Liver (tissue), 9 donors: ENCODE data around the gene HOXA3. TPM values are rescaled to one million over a fixed set of nuclear protein-coding genes. Genes with fewer than 3 reads are reported as not detected.

Source experiments
- DNase-seq: peaks from one replicate; pipeline ENCODE4 v3.0.0-alpha.2; 2017; ENCODE audit warnings: low spot score
- H3K27ac ChIP-seq, 2 donors: one replicate each; pipeline ENCODE4 v1.7.0; 2013; ENCODE audit warnings: inconsistent platforms in 2 of 2, low read length in 2 of 2, control low read depth in 1 of 2, low read depth in 1 of 2, mild to moderate bottlenecking in 1 of 2
- H3K27me3 ChIP-seq, 4 donors: one replicate each; pipeline versions ENCODE4 v1.6.1 to v1.7.0; 2013; ENCODE audit warnings: low read length in 3 of 4, inconsistent platforms in 1 of 4, mild to moderate bottlenecking in 1 of 4, moderate library complexity in 1 of 4; ENCODE audit not compliant: control insufficient read depth in 4 of 4, insufficient read depth in 4 of 4
- H3K36me3 ChIP-seq, 4 donors: one replicate each; pipeline versions ENCODE4 v1.6.1 to v1.7.0; 2013; ENCODE audit warnings: low read length in 3 of 4, mild to moderate bottlenecking in 3 of 4, low read depth in 1 of 4, moderate library complexity in 1 of 4; ENCODE audit not compliant: control insufficient read depth in 4 of 4, insufficient read depth in 3 of 4
- H3K4me1 ChIP-seq, 4 donors: one replicate each; pipeline versions ENCODE4 v1.6.1 to v1.7.0; 2013; ENCODE audit warnings: low read length in 3 of 4, mild to moderate bottlenecking in 3 of 4, moderate library complexity in 1 of 4; ENCODE audit not compliant: control insufficient read depth in 4 of 4, insufficient read depth in 4 of 4
- H3K4me3 ChIP-seq, 3 donors: one replicate each; pipeline versions ENCODE4 v1.6.1 to v1.7.0; 2013; ENCODE audit warnings: low read length in 3 of 3, control low read depth in 1 of 3, low read depth in 1 of 3, mild to moderate bottlenecking in 1 of 3
- H3K9ac ChIP-seq, 2 donors: one replicate each; pipeline ENCODE4 v1.7.0; 2013; ENCODE audit warnings: low read length in 2 of 2, mild to moderate bottlenecking in 2 of 2, moderate library complexity in 2 of 2, control low read depth in 1 of 2, low read depth in 1 of 2
- H3K9me3 ChIP-seq, 4 donors: one replicate each; pipeline versions ENCODE4 v1.6.1 to v1.7.0; 2013; ENCODE audit warnings: low read length in 3 of 4; ENCODE audit not compliant: control insufficient read depth in 4 of 4
- ATF3 ChIP-seq: IDR thresholded peaks from 2 replicates; pipeline ENCODE4 v1.6.1; 2016; ENCODE audit warnings: antibody characterized with exemption
- CTCF ChIP-seq: fragments of 150-350 bp; IDR thresholded peaks from 2 replicates; pipeline ENCODE4 v1.5.1; 2017; ENCODE audit warnings: improper control_type of control experiment, low read depth, low read length; ENCODE audit not compliant: missing input control
- EGR1 ChIP-seq, 2 donors: IDR thresholded peaks; 2 replicates each; pipeline ENCODE4 v1.6.1; 2016 to 2018; ENCODE audit warnings: antibody characterized with exemption in 2 of 2, low read depth in 2 of 2
- FOXA1 ChIP-seq: IDR thresholded peaks from 2 replicates; pipeline ENCODE4 v1.6.1; 2016; ENCODE audit warnings: antibody characterized with exemption
- FOXA2 ChIP-seq: IDR thresholded peaks from 2 replicates; pipeline ENCODE4 v1.6.1; 2016; ENCODE audit warnings: antibody characterized with exemption
- GABPA ChIP-seq, 2 donors: IDR thresholded peaks in 1 of 2; conservative IDR thresholded peaks in 1 of 2; 2 replicates each; pipeline ENCODE4 v1.6.1; 2016; ENCODE audit warnings: antibody characterized with exemption in 2 of 2, mild to moderate bottlenecking in 1 of 2, moderate library complexity in 1 of 2
- JUND ChIP-seq, 2 donors: IDR thresholded peaks; 2 replicates each; pipeline ENCODE4 v1.6.1; 2016; ENCODE audit warnings: antibody characterized with exemption in 2 of 2
- MAX ChIP-seq: IDR thresholded peaks from 2 replicates; pipeline ENCODE4 v1.6.1; 2016; ENCODE audit warnings: antibody characterized with exemption
- NR2F2 ChIP-seq: IDR thresholded peaks from 2 replicates; pipeline ENCODE4 v1.6.1; 2016; ENCODE audit warnings: antibody characterized with exemption
- RAD21 ChIP-seq, 2 donors: IDR thresholded peaks; 2 replicates each; pipeline ENCODE4 v1.6.1; 2016; ENCODE audit warnings: antibody characterized with exemption in 2 of 2, mild to moderate bottlenecking in 2 of 2
- REST ChIP-seq: IDR thresholded peaks from 2 replicates; pipeline ENCODE4 v1.6.1; 2016; ENCODE audit warnings: antibody characterized with exemption, mild to moderate bottlenecking
- RXRA ChIP-seq, 2 donors: IDR thresholded peaks; 2 replicates each; pipeline ENCODE4 v1.6.1; 2017 to 2018; ENCODE audit warnings: antibody characterized with exemption in 2 of 2, mild to moderate bottlenecking in 1 of 2
- SP1 ChIP-seq: IDR thresholded peaks from 2 replicates; pipeline ENCODE4 v1.6.1; 2018; ENCODE audit warnings: antibody characterized with exemption, mild to moderate bottlenecking
- TAF1 ChIP-seq: conservative IDR thresholded peaks from 2 replicates; pipeline ENCODE4 v1.6.1; 2016; ENCODE audit warnings: antibody characterized with exemption, mild to moderate bottlenecking
- YY1 ChIP-seq: IDR thresholded peaks from 2 replicates; pipeline ENCODE4 v1.6.1; 2016; ENCODE audit warnings: antibody characterized with exemption, mild to moderate bottlenecking
- ZBTB33 ChIP-seq: IDR thresholded peaks from 2 replicates; pipeline ENCODE4 v1.6.1; 2016; ENCODE audit warnings: antibody characterized with exemption
- WGBS: extraction: QIAGEN DNeasy Blood & Tissue Kit; methylation state at CpG from one replicate; pipeline ENCODE4 v1.1.7; 2013; 5-methylcytosine and 5-hydroxymethylcytosine counted together
- polyA plus RNA-seq, 2 donors: library from polyadenylated mRNA; stranded (reverse) in 1 of 2; unstranded in 1 of 2; fragments of 200-250 nt in 1 of 2; fragments of >200 nt in 1 of 2; fragmentation: Nextera tagmentation in 1 of 2; extraction: Ambion mirVana in 1 of 2; gene quantifications; one replicate each; pipeline versions ENCODE4 v1.2.1 to v1.2.3, GENCODE V29; 2013 to 2015
- total RNA-seq, 2 donors: library from RNA; depleted of rRNA; stranded (reverse); fragments of >200 nt; gene quantifications; one replicate each; pipeline ENCODE4 v1.2.3, GENCODE V29; 2014
- donor health status: healthy.
- donor health status: healthy.
- donor health status: healthy.
- donor health status: healthy.
- donor health status: healthy.

Gene HOXA3
- under 1 TPM; 0.17 to 0.28 TPM for total RNA-seq
- polyA plus RNA-seq: under 1 TPM; 0.11 to 0.23 TPM

GRCh38 chr7:27151931-27152815, at the start of gene HOXA3:
Gene HOXA3, minus strand, starts transcription at chr7:27152583. Its CDS starts 41,943 bp downstream, at chr7:27110640.
- Histone ChIP-seq H3K27ac (no peak within 1 kb of the TSS), H3K36me3 (no peaks in the 10 kb centered on the region), H3K9me3 (peaks cover 0 to 5% (median 0%) of the 10 kb centered on the region in 4 donors), H3K4me1 (peaks cover 14 to 40% (median 22%) of the 10 kb centered on the region in 4 donors), H3K4me3 (no peak within 1 kb of the TSS), H3K9ac (no peak within 1 kb of the TSS), H3K27me3 (peaks cover 15 to 50% (median 39%) of the 10 kb centered on the region in 4 donors)
- TF ChIP-seq EGR1 (IDR thresholded peaks at IDR 0.05; ENCODE audit: low read depth in 2 of 2) (no peak), ATF3 (no peak), FOXA2 (no peak), FOXA1 (no peak), RXRA (IDR thresholded peaks at IDR 0.05) (no peak), JUND (IDR thresholded peaks at IDR 0.05) (no peak), YY1 (no peak), TAF1 (no peak), REST (no peak), RAD21 (IDR thresholded peaks at IDR 0.05) (no peak), NR2F2 (no peak), MAX (no peak), GABPA (IDR thresholded peaks at IDR 0.05 in 1 of 2, conservative IDR thresholded peaks at IDR 0.05 in 1 of 2) (no peak), CTCF (no peak), ZBTB33 (no peak), SP1 (no peak)
- DNase-seq: peak; percentile 34
- WGBS: 7% methylated on average over 53 of the region's 53 CpGs
